Measurements from ENCODE around the gene SLC6A20.

GRCh38 chr3:45794177-45794560 is 2.2 kb downstream of the SLC6A20 start:
- TF ChIP-seq CTCF (IDR thresholded peaks at IDR 0.05) = no peak
- TF ChIP-seq POLR2A (IDR thresholded peaks at IDR 0.05) = no peak
- no peak for TF ChIP-seq EP300 (IDR thresholded peaks at IDR 0.05)

All from ovary (tissue), 3 donors.